ENCODE results near the gene RIC8B.

RIC8B gene

DNA sequence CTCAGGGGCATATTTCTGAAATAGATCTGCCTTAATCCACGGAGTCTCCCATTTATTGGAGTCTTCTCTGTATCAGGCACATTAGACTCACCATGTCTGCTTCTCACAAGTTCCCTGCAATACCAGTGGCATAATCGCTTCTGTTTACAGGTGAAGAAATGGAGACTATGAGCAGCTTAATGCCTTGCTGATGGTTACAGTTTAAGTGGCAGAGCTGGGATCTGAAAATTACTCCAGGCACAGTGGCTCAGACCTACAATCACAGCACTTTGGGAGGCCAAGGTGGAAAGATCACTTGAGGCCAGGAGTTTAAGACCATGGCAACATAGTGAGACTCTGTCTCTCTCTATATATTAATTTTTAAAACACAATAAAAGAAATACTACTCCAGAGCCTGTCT lies 7.3 kb upstream of the RIC8B start:
- H3F3A ChIP-seq (ENCODE audit: low read depth) = no peaks in the 10 kb centered on the region

DNA sequence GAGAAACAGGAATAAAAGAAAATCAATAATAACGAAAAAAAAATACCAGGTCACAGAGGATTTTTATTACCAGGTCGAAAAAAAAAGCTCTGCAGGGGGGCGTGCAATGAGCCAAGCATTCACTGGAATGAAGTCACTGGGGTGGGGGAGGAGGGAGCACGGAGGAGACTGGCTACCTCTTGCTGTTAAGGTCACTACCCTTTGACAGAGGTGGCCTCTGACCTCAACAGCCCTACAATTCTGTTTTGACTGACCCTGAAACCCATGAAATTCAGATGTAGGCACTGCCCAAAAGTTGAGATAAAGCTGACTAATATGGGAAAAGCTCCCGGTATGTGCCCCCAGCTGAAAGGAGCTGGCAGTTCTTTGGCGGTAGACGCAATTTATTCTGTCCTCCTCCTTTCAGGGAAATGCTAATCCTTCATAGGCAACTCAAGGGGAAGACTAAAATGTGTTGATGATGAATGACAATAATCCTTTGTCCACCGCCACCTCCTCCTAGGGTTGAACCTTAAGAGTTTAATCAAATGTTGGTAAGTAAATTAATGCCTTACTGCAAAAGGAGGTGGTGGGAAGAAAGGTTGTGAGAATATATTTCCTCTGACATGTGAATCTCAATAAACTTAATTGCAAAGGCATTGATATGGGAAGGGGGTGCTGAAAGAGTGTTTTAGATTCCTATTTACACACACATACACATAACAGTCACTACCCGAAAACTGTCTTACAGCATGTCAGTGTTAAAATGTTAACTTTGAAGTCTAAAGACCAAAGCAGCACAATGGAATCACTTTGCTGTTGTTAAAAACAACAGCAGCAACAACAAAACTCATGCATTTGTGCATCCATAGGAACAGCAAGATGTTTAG lies 6.3 kb upstream of the RIC8B start:
- Histone ChIP-seq H3K27me3 (ENCODE audit: insufficient read depth, low read length, poor library complexity, severe bottlenecking) (peaks cover 8% of the 10 kb centered on the region), H3K4me2 (ENCODE audit: low read depth, low read length, poor library complexity, severe bottlenecking) (no peak overlapping the region), H4K20me1 (ENCODE audit: insufficient read depth, low read length, poor library complexity, severe bottlenecking) (no peaks in the 10 kb centered on the region), H3F3A (ENCODE audit: low read depth) (no peaks in the 10 kb centered on the region), H3K36me3 (ENCODE audit: insufficient read depth, low read length) (no peaks in the 10 kb centered on the region), H3K79me2 (ENCODE audit: insufficient read depth, low read length) (no peaks in the 10 kb centered on the region), H3K9me3 (ENCODE audit: insufficient read depth, low read depth, low read length) (no peaks in the 10 kb centered on the region), H3K4me3 (ENCODE audit: low read length, poor library complexity, severe bottlenecking) (no peak overlapping the region), H3K9me2 (replicated peaks; ENCODE audit: low read depth, low read length) (no peaks in the 10 kb centered on the region), H3K9ac (ENCODE audit: low read depth, low read length, poor library complexity, severe bottlenecking) (no peak overlapping the region), H2AFZ (ENCODE audit: low read length) (no peak overlapping the region), H3K4me1 (ENCODE audit: insufficient read depth, low read length, poor library complexity, severe bottlenecking) (no peaks in the 10 kb centered on the region)
- TF ChIP-seq EZH2phosphoT487 (IDR thresholded peaks at IDR 0.05; ENCODE audit: borderline replicate concordance) (no peak), CTCF (conservative IDR thresholded peaks at IDR 0.05; ENCODE audit: low read length) (no peak)

More for the DNA sequence above, 7.3 kb upstream of the RIC8B start:
- TF ChIP-seq EZH2phosphoT487 (IDR thresholded peaks at IDR 0.05; ENCODE audit: borderline replicate concordance) (no peak), CTCF (conservative IDR thresholded peaks at IDR 0.05; ENCODE audit: low read length) (no peak)
- no peaks in the 10 kb centered on the region for H3K9me3 ChIP-seq (ENCODE audit: insufficient read depth, low read depth, low read length)
- H3K4me1 ChIP-seq (ENCODE audit: insufficient read depth, low read length, poor library complexity, severe bottlenecking) = no peaks in the 10 kb centered on the region
- H4K20me1 ChIP-seq (ENCODE audit: insufficient read depth, low read length, poor library complexity, severe bottlenecking) = no peaks in the 10 kb centered on the region
- peaks cover 8% of the 10 kb centered on the region for H3K27me3 ChIP-seq (ENCODE audit: insufficient read depth, low read length, poor library complexity, severe bottlenecking)
- no peak overlapping the region for H2AFZ ChIP-seq (ENCODE audit: low read length)
- H3K4me2 ChIP-seq (ENCODE audit: low read depth, low read length, poor library complexity, severe bottlenecking) = no peak overlapping the region
- no peak overlapping the region for H3K4me3 ChIP-seq (ENCODE audit: low read length, poor library complexity, severe bottlenecking)
- no peaks in the 10 kb centered on the region for H3K9me2 ChIP-seq (replicated peaks; ENCODE audit: low read depth, low read length)
- no peaks in the 10 kb centered on the region for H3K36me3 ChIP-seq (ENCODE audit: insufficient read depth, low read length)
- no peaks in the 10 kb centered on the region for H3K79me2 ChIP-seq (ENCODE audit: insufficient read depth, low read length)
- H3K9ac ChIP-seq (ENCODE audit: low read depth, low read length, poor library complexity, severe bottlenecking) = no peak overlapping the region

DNA sequence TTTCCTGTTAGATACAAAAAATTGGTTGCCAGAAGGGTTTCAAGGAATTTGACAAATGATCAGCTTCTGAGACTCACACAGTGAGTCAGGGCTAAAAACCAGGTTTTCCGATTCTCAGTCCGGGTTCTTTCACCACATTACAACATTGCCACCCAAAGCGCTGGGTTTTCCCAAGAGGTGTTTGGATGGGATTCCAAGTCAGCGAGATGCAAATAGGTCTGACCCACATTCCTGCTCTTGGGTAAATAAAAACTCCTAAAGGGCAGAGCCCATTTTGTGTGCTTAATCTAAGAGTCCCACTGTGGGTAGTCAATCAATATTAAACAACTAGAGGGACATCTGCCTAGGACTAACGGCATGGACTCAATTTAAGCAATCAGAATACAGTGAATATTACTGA lies 5.4 kb upstream of the RIC8B start:
- H3K4me1 ChIP-seq (ENCODE audit: insufficient read depth, low read length, poor library complexity, severe bottlenecking) = peaks cover 6% of the 10 kb centered on the region
- H4K20me1 ChIP-seq (ENCODE audit: insufficient read depth, low read length, poor library complexity, severe bottlenecking) = no peaks in the 10 kb centered on the region
- no peak for TF ChIP-seq EZH2phosphoT487 (IDR thresholded peaks at IDR 0.05; ENCODE audit: borderline replicate concordance)
- TF ChIP-seq CTCF (conservative IDR thresholded peaks at IDR 0.05; ENCODE audit: low read length) = no peak
- H3K9ac ChIP-seq (ENCODE audit: low read depth, low read length, poor library complexity, severe bottlenecking) = no peak overlapping the region
- no peak overlapping the region for H2AFZ ChIP-seq (ENCODE audit: low read length)
- H3K9me2 ChIP-seq (replicated peaks; ENCODE audit: low read depth, low read length) = no peaks in the 10 kb centered on the region
- no peak overlapping the region for H3K4me3 ChIP-seq (ENCODE audit: low read length, poor library complexity, severe bottlenecking)
- H3K79me2 ChIP-seq (ENCODE audit: insufficient read depth, low read length) = no peaks in the 10 kb centered on the region
- H3K9me3 ChIP-seq (ENCODE audit: insufficient read depth, low read depth, low read length) = no peaks in the 10 kb centered on the region
- no peaks in the 10 kb centered on the region for H3K36me3 ChIP-seq (ENCODE audit: insufficient read depth, low read length)
- no peaks in the 10 kb centered on the region for H3F3A ChIP-seq (ENCODE audit: low read depth)
- no peak overlapping the region for H3K4me2 ChIP-seq (ENCODE audit: low read depth, low read length, poor library complexity, severe bottlenecking)
- H3K27me3 ChIP-seq (ENCODE audit: insufficient read depth, low read length, poor library complexity, severe bottlenecking) = peaks cover 8% of the 10 kb centered on the region
